OCI-LY3 (cell line): ENCODE results near the gene GLCE.

Source experiments
- CTCF ChIP-seq: fragments of 200-600, 300-600 bp; sonication (generic); IDR thresholded peaks from 2 replicates; pipeline ENCODE4 v1.5.1; 2014; ENCODE audit warnings: antibody characterized with exemption, low read length, low read depth
- EZH2phosphoT487 ChIP-seq: fragments of 200-600 bp; shearing (Covaris generic); IDR thresholded peaks from 2 replicates; pipeline ENCODE4 v1.6.1; 2018; ENCODE audit warnings: antibody characterized with exemption, mixed run types, low read depth

DNA sequence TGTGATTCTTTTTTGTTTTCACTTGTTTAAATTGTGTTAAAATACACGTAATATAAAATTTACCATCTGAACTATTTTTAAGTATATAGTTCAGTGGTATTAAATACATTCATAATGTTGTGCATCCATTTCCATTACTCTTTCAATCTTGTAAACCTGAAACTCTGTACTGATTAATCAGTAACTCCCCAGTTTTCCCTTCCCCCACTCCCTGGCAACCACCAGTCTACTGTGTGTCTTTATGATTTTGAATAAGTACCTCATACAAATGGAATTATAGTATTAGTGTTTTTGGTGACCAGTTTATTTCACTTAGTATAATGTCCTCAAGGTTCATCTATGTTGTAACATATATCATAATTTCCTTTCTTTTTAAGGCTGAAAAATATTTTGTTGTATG lies 59.3 kb downstream of the GLCE start:
- TF ChIP-seq CTCF, result no peak
- no peak for TF ChIP-seq EZH2phosphoT487
